ENCODE data around the gene WWOX. TPM values are rescaled to one million over a fixed set of nuclear protein-coding genes. Genes with fewer than 3 reads are reported as not detected.

The WWOX gene
- total RNA-seq, 2 experiments from 2014 or later = 19.1 to 23.7 TPM

DNA sequence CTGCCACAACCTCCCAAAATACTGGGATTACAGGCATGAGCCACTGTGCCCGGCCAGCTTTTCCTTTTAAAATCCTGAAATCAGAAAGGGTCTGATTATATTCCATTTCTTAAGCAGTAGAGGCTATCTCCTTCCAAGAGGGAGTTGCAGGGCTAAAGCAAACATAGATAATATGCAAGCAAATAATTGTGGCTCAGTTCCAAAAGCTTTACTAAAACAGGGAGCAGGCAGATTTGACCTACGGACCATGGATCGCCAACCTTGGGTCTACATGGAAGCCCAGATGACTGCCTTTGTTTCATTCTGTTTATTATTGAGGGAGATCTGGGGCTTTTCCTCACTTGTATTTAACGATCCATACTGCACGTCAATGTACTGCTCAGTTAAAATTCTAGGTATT lies 38.6 kb upstream of the WWOX start:
- POLR2A ChIA-PET = no interaction called here
- DNase-seq (no peak), ATAC-seq (no peak)
- H3K27me3 Mint-ChIP-seq = peaks cover 12% of the 10 kb centered on the region
- CTCF ChIA-PET = no interaction called here
- no peak overlapping the region for H3K27ac Mint-ChIP-seq
- no peaks in the 10 kb centered on the region for H3K9me3 Mint-ChIP-seq
- H3K4me3 Mint-ChIP-seq = no peak overlapping the region
- intact Hi-C loops (cut with micrococcal nuclease) = no loop called here
- no peaks in the 10 kb centered on the region for H3K36me3 Mint-ChIP-seq (ENCODE audit: low read depth)
- TF ChIP-seq CTCF (IDR thresholded peaks at IDR 0.05) = no peak
- H3K4me1 Mint-ChIP-seq (ENCODE audit: low read depth) = no peaks in the 10 kb centered on the region

DNA sequence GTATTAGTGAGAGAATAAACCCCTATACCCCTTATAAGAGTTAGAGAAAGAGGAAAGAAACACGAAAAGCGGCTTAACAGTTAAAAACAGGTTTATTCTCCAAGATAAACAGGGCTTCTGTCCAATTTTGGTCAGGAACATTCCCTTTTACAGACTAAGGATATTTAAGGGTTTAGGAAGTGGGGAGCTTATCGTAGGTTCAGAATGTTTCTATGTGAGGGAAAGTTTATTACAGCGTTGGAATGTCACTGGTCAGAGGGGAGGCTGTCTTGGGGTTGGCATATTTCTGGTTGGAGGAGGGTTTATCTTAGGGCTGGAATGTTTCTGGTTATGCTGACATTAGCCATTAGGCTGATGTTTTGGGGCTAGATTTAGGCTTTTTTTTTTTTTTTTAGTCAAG lies 34.1 kb upstream of the WWOX start:
- Mint-ChIP-seq H3K27ac (no peak overlapping the region), H3K4me1 (ENCODE audit: low read depth) (no peaks in the 10 kb centered on the region), H3K36me3 (ENCODE audit: low read depth) (no peaks in the 10 kb centered on the region), H3K27me3 (peaks cover 17% of the 10 kb centered on the region), H3K4me3 (no peak overlapping the region), H3K9me3 (no peaks in the 10 kb centered on the region)
- DNase-seq = no peak
- CTCF ChIA-PET = interaction anchor here (0.6 kb wide), 1 partner anchor 35 kb away, joined by 4 read pairs; no protein-coding TSS in a partner anchor
- no peak for ATAC-seq
- TF ChIP-seq CTCF (IDR thresholded peaks at IDR 0.05) = no peak
- intact Hi-C loops (cut with micrococcal nuclease) = no loop called here
- POLR2A ChIA-PET = no interaction called here

GRCh38 chr16:78069913-78070312 lies 29.5 kb upstream of the WWOX start:
- Mint-ChIP-seq H3K36me3 (ENCODE audit: low read depth) (no peaks in the 10 kb centered on the region), H3K27me3 (peaks cover 20% of the 10 kb centered on the region), H3K9me3 (no peaks in the 10 kb centered on the region), H3K4me3 (no peak overlapping the region), H3K27ac (no peak overlapping the region), H3K4me1 (ENCODE audit: low read depth) (no peaks in the 10 kb centered on the region)
- intact Hi-C loops (cut with micrococcal nuclease) = no loop called here
- TF ChIP-seq CTCF (IDR thresholded peaks at IDR 0.05) = no peak
- CTCF ChIA-PET = no interaction called here
- DNase-seq (no peak), ATAC-seq (no peak)
- POLR2A ChIA-PET = no interaction called here

DNA sequence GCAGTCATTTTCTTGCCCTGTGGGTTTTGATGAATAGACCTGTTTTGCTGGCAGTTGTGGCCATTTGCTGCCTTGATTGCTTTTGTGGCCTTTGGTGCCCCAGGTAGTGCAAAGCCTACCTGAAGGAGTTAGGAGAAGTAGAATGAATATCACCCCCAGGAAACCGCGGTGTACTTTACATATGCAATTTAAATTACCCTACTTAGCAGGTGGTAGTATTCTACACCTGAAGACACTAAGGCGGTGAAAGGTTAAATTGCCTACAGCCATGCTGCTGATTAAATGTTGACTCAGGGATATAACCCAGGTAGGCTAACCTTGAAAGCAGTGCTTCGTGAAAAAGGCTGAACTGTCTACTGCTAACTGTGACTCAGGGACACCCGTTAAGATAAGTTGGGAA lies 27.2 kb upstream of the WWOX start:
- ATAC-seq = no peak
- intact Hi-C loops (cut with micrococcal nuclease) = no loop called here
- DNase-seq = no peak
- Mint-ChIP-seq H3K9me3 (no peaks in the 10 kb centered on the region), H3K36me3 (ENCODE audit: low read depth) (no peaks in the 10 kb centered on the region), H3K4me1 (ENCODE audit: low read depth) (no peaks in the 10 kb centered on the region), H3K4me3 (no peak overlapping the region), H3K27ac (no peak overlapping the region), H3K27me3 (peaks cover 13% of the 10 kb centered on the region)
- CTCF ChIA-PET = no interaction called here
- POLR2A ChIA-PET = no interaction called here
- no peak for TF ChIP-seq CTCF (IDR thresholded peaks at IDR 0.05)

- no peak for TF ChIP-seq CTCF (IDR thresholded peaks at IDR 0.05)
- H3K27ac Mint-ChIP-seq = no peak overlapping the region
- H3K36me3 Mint-ChIP-seq (ENCODE audit: low read depth) = no peaks in the 10 kb centered on the region
- ChIA-PET CTCF (no interaction called here), POLR2A (no interaction called here)
- H3K4me3 Mint-ChIP-seq = no peak overlapping the region
- H3K9me3 Mint-ChIP-seq = no peaks in the 10 kb centered on the region
- H3K27me3 Mint-ChIP-seq = peaks cover 5% of the 10 kb centered on the region
- no peak for ATAC-seq
- H3K4me1 Mint-ChIP-seq (ENCODE audit: low read depth) = no peaks in the 10 kb centered on the region
- DNase-seq = no peak
- intact Hi-C loops (cut with micrococcal nuclease) = no loop called here
Observed at GRCh38 chr16:78075800-78076199, 23.7 kb upstream of the WWOX start.

Data from activated CD8-positive, alpha-beta T cell treated with anti-CD3 and anti-CD28 coated beads for 36 hours (primary cell).